Daoy (cell line): ENCODE data around the gene SH2B3. TPM values are rescaled to one million over a fixed set of nuclear protein-coding genes. Genes with fewer than 3 reads are reported as not detected.

Experiments used
- DNase-seq: peaks from one replicate; pipeline ENCODE4 v3.0.0-alpha.2; 2015; ENCODE audit warnings: low read depth
- total RNA-seq: library from RNA; depleted of rRNA; stranded (reverse); fragments of >200 nt; shearing (Covaris generic); gene quantifications from 2 replicates; pipeline ENCODE4 v1.2.3, GENCODE V29; 2014

The SH2B3 gene
- total RNA-seq, 1 experiment from 2014 or later, result 28.7 TPM

GRCh38 chr12:111427417-111428074 is 21.8 kb downstream of the SH2B3 start:
- DNase-seq, result no peak

GRCh38 chr12:111428081-111428727 is 22.5 kb downstream of the SH2B3 start:
- DNase-seq, result no peak

- DNase-seq, result no peak
These were observed 23.0 kb downstream of the SH2B3 start for GRCh38 chr12:111428728-111429175.

- DNase-seq, result no peak
These were observed 24.2 kb downstream of the SH2B3 start for GRCh38 chr12:111429828-111430432.

- DNase-seq, result no peak
These were observed 25.0 kb downstream of the SH2B3 start for GRCh38 chr12:111430433-111431353.

GRCh38 chr12:111431772-111432171 is 26.0 kb downstream of the SH2B3 start:
- no peak for DNase-seq

GRCh38 chr12:111434049-111434448 is 28.3 kb downstream of the SH2B3 start:
- no peak for DNase-seq

GRCh38 chr12:111434680-111435338 is 29.1 kb downstream of the SH2B3 start:
- peak; percentile 69 for DNase-seq

GRCh38 chr12:111435661-111436201 is 30.0 kb downstream of the SH2B3 start:
- peak; percentile 45 for DNase-seq

- no peak for DNase-seq
These were observed 30.5 kb downstream of the SH2B3 start for GRCh38 chr12:111436266-111436665.

- no peak for DNase-seq
These were observed 31.1 kb downstream of the SH2B3 start for GRCh38 chr12:111436811-111437210.

GRCh38 chr12:111437816-111438454 is 32.2 kb downstream of the SH2B3 start:
- DNase-seq, result peak; percentile 89

- DNase-seq, result peak; percentile 83
These were observed 32.8 kb downstream of the SH2B3 start for GRCh38 chr12:111438481-111438880.

- DNase-seq, result no peak
These were observed 34.0 kb downstream of the SH2B3 start for GRCh38 chr12:111439657-111440151.

- no peak for DNase-seq
These were observed 34.4 kb downstream of the SH2B3 start for GRCh38 chr12:111440152-111440551.

GRCh38 chr12:111440631-111441030 is 34.9 kb downstream of the SH2B3 start:
- DNase-seq, result no peak

GRCh38 chr12:111441107-111441928 is 35.6 kb downstream of the SH2B3 start:
- DNase-seq, result no peak

- DNase-seq, result no peak
These were observed 36.8 kb downstream of the SH2B3 start for GRCh38 chr12:111442301-111443045.

- DNase-seq, result no peak
These were observed 37.4 kb downstream of the SH2B3 start for GRCh38 chr12:111443086-111443485.
